Measurements from ENCODE around the gene STON2.

Gene STON2

DNA sequence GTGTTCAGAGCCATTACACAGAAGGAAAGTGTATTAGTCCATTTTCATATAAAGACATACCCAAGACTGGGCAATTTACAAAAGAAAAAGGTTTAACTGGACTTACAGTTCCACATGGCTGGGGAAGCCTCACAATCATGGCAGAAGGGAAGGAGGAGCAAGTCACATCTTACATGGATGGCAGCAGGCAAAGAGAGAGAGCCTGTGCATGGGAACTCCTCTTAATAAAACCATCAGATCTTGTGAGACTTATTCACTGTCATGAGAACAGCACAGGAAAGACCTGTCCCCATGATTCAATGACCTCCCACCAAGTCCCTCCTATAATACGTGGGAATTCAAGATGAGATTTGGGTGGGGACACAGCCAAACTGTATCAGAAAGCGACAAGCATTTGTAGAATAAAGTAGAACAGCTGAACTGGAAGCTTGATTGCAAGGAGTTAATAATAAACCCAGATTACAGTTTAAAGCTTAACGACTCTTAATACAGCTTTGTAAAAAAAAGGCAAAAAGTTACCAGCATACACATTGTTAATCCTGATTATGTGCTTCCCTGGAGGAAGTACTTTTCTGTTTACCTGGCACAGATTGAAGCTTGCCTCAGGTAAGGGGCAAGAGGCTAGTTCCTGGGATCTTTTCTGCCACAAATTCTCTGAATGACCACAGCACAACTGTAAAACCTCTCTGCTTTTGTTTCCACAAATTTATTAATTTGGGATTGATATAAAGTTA, 18.1 kb upstream of the STON2 start:
- DNase-seq (ENCODE audit: insufficient read length, low spot score) (no peak), FAIRE-seq (no peak)

DNA sequence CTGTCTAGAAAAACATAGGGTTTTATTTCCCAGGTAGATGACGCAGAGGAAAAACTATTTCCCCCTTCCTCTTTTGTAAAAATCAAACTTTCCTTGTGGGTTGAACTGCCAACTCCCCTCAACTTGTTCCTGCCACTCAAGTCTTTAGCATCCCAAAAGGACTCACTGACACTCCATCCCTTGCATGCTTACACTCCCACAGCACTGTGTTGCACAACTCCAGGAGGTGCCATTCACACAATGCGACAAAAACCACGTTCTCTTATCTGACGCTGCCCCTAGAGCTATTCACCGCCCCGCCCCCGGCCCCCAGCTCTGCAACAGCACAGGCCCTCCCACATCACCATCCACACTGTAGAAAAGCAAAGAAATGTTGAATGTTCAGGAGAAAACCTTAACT, 16.9 kb upstream of the STON2 start:
- FAIRE-seq (no peak), DNase-seq (ENCODE audit: insufficient read length, low spot score) (no peak)

DNA sequence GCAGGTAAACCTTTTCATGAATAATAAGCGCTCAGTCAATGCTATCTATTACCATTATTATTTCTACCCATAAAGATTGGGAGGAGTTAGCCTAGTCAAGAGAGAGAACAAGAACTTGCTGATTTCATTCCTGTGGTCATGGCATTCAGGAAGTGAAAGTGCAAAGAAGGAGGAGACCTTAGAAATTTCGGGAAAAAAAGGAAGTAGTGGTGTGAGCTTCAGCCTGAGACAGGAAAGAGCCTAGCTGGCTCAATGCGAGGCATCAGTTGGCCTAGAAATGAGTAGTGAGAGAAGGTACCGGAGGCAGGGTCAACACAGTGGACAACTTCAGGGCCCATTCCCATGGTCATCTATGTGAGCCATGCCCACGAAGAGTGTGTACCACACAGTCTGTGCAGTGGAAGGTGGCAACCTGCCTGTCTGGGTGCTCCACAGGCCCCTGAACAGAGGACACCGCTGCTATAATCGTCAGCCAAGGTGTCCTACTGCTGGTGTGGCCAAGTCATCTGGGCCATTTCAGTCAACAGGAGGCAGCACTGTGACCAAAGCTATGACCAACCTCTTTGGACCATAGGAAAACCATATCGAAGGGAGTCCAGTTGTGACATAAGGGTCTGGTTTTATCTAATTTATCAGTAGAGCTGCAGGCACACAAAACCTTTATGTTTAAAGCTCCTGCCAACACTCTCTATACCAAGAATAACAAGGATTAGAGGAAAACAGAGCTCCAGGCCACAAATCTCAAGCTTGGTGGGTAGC, 16.2 kb upstream of the STON2 start:
- no peak for FAIRE-seq

DNA sequence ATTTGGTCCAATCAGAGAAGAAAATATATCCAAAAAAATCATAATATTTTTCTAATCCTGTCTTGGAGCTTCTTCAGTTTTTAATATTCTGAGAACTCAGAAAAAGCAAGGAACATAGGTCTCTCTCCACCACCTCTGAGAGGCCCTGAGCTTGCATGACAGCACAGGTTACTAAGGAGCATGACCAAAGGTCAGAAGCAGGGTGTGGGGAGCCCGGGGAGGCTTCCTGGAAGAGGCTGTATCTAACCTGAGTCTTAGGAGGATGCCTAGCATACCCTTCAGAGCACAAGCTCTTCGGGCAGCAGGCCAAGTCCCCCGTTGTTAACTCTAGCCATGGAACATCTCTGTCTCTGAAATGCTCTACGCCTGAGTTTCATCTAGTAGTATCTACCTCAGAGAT, 15.7 kb upstream of the STON2 start:
- DNase-seq (ENCODE audit: insufficient read length, low spot score) (no peak), FAIRE-seq (no peak)

More for the DNA sequence above, 16.2 kb upstream of the STON2 start:
- DNase-seq (ENCODE audit: insufficient read length, low spot score): no peak

DNA sequence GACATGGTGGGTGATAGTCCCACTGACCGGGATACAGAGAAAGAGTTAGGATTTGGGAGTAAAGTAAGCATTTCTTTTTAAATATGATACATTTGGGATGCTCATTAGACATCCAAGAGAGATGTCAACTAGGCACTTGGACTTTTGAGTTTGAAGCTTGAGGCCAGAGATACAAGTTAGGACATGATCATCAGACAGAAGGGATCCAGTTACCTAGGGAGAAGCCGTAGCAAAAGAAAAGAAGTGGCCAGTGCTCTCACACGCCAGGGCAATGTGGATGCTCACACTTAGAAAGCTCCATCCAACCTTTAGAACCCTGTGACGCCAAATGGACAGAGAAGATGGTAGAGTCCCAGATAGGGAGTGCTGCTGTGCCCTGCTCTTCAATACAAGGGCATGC, 14.0 kb upstream of the STON2 start:
- DNase-seq (ENCODE audit: insufficient read length, low spot score): no peak
- FAIRE-seq: no peak

DNA sequence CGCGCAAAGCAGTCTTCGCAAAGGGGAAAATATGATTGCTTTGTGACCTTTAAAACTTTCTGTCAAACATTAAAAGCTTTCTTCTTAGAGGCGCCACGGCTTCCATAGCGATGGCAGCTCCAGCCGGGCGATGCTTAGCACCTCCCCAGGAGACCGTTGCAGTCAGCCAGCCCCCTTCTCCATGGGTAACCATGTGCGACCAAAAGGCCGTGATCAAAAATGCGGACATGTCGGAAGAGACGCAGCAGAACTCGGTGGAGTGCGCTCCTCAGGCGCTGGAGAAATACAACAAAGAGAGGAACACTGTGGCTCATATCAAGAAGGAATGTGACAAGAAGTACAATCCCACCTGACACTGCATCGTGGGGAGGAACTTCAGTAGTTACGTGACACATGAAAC, 12.7 kb upstream of the STON2 start:
- no peak for DNase-seq (ENCODE audit: insufficient read length, low spot score)
- FAIRE-seq: peak; percentile 40

DNA sequence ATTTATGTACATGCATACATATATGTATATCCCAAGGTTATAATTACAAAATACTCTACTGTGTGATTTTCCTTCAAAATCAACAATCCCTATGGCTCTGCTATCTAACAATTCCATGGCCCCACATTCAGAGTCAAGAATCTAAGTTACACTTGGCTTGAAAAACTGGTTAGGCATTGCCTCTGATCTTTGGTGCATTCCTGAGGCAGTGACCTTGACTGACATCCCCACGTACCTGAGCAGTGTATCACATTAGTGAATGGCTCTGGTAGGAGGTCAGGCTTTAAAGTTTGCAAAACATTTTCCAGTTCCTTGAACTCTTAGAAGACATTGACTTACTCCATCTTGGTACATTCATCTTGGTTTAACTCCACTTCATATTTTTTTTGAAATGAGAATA, 8.5 kb upstream of the STON2 start:
- FAIRE-seq (no peak), DNase-seq (ENCODE audit: insufficient read length, low spot score) (no peak)

DNA sequence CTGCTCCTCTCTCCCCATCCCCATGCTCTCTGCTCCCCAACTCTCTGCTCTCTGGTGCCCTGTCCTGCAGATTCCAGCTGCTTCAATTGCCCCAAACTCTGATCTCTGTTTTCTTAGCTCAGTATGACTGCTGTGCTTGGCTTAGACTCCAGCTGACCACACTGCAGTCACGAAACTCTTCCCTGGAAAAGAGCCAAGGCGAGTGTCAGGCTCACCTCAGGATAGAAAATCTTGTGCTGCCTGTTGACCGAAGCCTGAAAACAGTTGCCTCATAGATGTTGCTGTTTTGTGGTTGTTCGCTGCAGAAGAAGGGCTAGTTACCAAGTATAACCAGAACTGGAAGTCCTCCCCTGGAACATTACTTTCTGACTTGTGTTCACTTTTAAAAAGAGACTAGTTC, 6.7 kb upstream of the STON2 start:
- no peak for DNase-seq (ENCODE audit: insufficient read length, low spot score)
- FAIRE-seq: no peak

DNA sequence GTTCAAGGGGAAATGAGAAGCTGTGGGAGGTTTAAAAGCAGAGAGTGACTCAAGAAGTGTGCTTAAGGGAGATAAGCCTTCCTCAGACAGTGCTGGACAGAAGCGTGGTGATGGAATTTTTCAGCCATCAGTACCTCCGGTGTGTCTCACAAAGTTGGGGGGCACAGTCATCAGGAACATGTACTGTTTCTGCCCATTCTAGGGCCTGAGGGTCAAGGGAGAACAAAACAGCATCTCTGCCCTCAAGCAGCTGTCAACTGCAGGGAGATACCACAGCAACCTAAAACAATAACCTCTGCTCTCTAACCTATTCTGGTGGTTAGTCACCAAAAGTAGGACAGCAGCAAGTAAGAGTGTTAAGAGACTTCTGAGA, 2.0 kb upstream of the STON2 start:
- no peak for FAIRE-seq
- no peak for DNase-seq (ENCODE audit: insufficient read length, low spot score)

DNA sequence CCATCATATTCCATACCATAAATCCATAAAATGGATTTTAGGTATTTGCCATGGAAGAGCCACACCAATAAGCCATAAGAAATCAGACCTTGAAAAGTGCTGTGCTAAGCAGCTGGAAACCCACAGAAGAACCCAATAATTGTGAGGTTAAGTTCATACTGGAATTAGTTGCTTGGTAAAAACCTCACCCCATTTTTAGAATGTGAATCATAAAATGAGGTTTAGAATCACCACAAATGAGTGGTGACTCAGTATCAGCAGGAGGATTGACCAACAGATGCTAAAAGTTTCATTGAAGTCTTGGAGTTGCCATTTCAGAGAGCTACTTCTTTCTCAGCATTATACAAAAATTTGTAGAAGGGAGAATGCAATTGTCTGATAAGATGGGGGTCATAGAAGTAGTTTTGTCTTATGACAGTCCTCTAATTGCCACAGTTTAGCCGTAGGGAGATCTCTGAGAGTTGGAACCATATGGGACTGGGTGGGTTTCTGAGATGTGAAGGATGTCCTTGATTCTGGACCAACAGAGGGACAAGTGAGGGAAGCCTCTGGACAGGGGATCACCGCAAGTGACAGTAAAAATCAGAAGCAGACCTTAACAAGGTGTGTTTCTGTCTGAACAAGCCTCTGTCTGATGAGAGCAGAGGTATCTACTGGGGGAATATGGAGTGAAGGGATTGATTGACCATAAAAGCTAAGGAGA, 1.4 kb upstream of the STON2 start:
- peak; percentile 27 for DNase-seq (ENCODE audit: insufficient read length, low spot score)
- FAIRE-seq: no peak

DNA sequence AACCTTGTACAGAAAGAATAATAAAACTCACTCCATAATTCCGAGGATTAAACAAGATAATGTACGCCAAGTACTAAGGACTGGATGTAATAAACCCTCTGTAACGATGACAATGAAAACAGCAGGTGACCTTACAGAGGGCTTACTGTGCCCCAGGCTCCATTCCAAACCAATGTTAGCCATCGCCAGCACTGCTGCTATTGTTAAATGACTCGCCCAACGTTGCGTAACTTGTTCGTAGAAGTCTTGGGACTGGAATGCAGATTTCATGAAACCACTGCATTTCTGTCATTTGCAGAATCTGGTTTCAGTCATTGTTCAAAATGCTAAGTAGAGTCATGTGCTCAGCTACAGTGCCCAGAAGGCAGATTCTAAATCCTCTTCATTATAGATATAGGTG, 728 bp upstream of the STON2 start:
- FAIRE-seq: no peak
- peak; percentile 22 for DNase-seq (ENCODE audit: insufficient read length, low spot score)

DNA sequence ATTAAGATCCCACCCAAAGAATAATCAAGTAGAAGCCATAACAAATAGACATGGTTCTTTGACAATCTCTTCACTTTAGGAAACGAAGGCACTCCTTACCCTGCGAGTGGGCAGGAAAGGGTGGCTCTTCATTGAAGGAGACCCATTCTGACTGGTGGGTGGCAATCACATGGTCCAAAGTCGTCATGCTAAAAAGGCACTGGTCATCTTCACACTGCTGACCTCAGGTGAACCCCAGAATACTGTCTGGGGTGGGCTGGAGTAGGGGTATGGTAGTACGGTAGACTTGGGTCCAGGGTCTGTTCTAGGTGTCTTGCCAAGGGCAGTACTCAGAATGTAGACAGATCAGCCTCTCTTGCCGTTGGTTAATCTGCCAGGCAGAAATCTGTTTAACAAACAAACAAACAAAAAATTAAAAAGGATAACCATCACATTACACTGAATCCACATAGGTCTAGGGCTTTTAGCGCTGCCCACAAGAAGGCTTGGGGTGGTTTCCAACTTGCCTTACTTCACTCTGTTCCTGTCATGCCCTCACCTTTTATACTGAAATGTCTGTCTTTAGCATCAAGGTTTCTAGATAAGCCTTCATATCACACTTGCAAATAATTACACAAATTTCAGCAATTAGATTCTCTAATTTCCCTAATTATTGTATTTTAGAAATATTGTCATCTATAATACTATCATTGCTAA, 1.8 kb downstream of the STON2 start:
- no peak for DNase-seq (ENCODE audit: insufficient read length, low spot score)
- FAIRE-seq: no peak

DNA sequence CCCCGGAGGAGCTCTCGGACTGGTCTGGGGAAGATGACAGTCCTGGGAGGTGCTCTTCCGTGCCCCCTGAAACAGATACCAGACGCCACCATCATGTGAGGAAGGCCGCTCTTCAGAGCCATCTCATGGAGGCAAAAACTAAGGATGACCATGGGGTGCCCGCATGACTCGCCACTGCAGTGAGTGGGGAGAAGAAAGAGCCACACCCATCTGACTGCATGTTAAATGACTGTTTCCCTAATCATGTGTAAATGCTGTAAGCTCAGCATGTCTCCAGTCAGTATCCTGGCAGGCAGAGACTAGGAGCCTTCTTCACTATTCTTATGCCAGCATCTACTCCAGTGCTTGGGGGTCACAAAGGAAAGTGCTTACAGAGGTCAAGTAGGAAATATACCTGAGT, 4.0 kb downstream of the STON2 start:
- DNase-seq (ENCODE audit: insufficient read length, low spot score) (no peak), FAIRE-seq (no peak)

DNA sequence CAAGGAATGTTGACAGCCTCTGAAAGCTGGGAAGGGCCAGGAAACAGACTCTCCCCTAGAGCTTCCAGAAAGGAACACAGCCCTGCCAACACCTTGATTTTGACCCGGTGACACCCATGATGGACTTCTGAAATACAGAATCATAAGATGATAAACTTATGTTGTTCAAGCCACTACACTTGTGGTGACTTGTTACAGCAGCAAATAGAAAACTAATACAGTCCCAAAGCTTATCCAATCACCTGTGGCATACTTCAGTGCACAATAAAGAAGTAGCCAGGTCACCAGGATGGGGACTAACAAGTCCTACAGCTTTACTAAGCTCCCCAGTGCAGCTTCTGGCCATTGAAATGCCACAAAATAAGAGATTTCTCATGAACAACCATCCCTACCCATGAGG, 5.4 kb downstream of the STON2 start:
- FAIRE-seq (no peak), DNase-seq (ENCODE audit: insufficient read length, low spot score) (no peak)

DNA sequence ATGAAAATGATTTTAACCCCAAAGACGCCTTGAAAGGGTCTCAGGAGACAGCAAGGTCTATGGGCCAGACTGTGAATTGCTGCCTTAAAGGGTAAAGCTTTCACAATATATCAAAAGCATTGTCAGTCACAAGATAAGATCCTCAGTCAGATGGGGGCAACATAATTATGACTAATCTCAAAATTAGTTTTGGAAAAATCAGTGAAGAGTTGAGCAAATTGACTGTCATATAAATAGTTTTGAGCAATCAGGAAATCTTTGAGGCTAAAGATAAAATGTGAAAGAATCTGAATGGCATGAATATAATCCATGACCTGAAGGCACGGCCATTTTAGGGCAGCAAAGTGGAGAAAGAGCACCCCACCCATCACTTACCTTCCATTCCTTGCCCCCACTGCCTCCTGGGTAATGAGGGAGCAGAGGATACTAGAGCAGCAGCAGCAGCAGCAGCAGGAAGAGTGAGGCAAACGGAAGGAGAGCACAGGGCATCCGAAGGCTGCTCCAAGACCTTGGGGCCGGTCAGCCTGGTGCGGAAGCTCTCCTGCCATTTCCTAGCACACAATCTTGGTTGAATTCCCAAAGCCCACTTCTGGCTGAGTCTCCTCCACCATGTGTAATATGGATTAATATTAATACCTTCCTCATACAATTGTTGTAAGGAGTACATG, 7.0 kb downstream of the STON2 start:
- DNase-seq (ENCODE audit: insufficient read length, low spot score) (no peak), FAIRE-seq (no peak)

DNA sequence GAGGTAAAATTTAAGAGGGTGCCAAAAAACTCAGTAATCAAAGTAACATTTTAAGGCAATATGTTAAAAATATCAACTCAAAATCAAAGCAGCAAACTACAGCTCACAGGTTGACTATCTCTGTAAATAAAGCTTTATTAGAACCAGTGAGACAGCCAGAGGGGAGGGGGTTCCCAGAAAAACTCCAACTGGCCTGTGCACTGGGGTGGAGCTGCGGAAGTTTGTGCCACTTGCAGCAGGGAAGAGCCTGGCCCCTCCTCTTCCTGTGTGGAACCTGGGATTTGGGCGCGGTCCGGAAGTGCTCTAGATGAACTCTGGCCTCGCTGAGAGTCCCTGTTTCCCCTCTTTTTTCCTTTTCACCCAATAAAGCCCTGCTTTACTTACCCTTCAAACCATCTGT, 8.1 kb downstream of the STON2 start:
- DNase-seq (ENCODE audit: insufficient read length, low spot score) (no peak), FAIRE-seq (no peak)

DNA sequence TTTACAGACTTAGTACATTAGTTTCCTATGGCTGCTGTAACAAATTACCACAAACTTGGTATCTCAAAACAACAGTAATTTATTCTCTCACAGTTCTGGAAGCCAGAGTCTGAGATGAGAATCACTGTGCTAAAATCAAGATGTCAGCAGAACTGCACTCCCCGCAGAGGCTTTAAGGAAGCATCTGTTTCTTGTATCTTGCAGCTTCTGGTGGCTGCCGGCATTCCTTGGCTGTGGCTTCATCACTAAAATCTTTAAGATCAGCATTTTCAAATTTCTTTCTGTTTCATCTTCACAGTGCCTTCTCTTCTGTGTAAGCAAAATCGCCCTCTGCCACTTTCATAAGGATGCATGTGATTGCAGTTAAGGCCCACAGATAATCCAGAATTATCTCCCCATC, 9.4 kb downstream of the STON2 start:
- no peak for FAIRE-seq
- DNase-seq (ENCODE audit: insufficient read length, low spot score): no peak

DNA sequence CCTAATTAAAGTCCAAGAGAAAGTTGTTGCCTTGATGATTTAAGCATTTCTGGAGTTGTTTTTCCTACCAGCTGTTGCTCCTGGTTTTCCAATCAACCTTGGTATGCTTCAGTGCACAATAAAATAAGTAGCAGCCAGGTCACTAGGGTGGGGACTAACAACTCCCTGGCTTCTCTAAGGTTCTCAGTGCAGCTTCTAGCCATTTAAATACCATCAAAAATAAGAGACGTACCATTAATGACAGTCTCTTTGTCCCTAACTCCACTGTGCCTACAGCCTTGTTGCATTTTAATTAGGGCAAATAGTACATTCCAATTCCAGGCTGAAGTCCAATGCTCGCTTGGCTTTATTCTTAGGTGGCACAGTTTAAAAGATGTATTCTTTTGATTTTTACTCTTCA, 11.8 kb downstream of the STON2 start:
- DNase-seq (ENCODE audit: insufficient read length, low spot score): no peak
- FAIRE-seq: no peak

DNA sequence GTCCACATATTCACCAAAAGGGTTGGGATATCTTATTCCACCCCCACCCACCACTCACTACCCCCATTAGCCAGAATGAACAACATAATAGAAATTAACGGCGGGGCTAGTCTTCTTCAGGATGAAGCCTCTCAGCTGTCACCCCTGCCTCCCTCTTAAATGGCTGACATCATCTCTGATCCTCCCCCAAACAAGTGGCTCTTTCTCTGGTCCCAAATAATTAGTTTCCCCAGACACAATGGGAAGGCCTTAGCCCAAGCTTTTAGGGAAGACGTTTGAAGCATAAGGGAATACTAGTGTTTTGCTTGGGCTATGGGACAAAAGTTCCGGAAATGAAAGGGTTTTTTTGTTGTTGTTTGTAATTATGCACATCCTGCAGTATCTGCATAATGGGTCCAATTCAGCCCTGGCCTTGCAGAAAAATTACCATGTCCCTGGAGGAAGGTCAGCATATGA, 13.8 kb downstream of the STON2 start:
- DNase-seq (ENCODE audit: insufficient read length, low spot score) (no peak), FAIRE-seq (no peak)

DNA sequence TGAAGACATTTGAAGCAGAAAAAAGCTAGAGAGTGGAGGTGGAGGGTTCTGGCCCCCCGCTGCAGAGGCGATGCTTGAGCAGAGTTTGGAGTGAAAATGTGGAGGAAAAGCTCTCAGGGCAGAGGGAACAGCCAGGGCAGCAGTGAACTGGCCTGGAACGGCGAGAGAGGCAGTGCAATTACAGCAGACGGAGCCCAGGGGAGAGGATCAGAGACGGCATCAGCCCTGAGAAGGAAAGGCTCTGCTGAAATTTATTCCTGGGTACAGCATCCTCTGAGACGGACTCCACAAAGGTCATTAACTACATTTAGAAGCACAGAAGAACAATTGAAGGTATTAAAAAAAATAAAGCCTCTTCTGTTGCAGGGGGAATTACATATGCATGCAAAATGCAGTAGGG, 14.2 kb downstream of the STON2 start:
- FAIRE-seq (no peak), DNase-seq (ENCODE audit: insufficient read length, low spot score) (no peak)

DNA sequence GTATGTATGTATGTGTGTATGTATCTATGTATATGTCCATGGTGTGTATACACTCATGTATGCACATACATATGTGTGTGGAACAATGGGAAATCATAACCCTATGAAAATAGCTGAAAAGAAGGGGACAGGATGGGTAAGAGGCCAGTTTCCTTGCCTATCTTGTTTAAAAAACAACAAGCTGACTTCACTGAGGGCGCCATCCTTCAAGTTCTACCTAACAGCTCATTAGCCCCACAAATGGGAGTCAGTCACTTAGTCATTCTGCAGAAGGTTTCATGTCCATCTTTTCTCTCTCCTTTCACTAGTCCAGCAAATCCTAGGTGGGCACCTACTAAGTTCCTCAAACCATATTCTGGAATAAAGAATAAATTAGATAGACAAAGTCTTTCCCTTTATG, 14.7 kb downstream of the STON2 start:
- no peak for FAIRE-seq
- DNase-seq (ENCODE audit: insufficient read length, low spot score): no peak
